Vagina (tissue), 2 donors: ENCODE data around the gene WDR74. TPM values are rescaled to one million over a fixed set of nuclear protein-coding genes. Genes with fewer than 3 reads are reported as not detected.

ENCODE experiments used
- DNase-seq, 2 donors: peaks; one replicate each; pipeline ENCODE4 v3.0.0-alpha.2; 2017; ENCODE audit errors: extremely low spot score in 2 of 2
- H3K27ac ChIP-seq: fragments of 200-600 bp; sonication (generic); one replicate; pipeline ENCODE4 v1.5.1; 2019
- H3K27me3 ChIP-seq: fragments of 200-600 bp; sonication (generic); one replicate; pipeline ENCODE4 v1.5.1; 2019
- H3K36me3 ChIP-seq, 2 donors: fragments of 200-600 bp; sonication (generic); one replicate each; pipeline ENCODE4 v1.5.1; 2017 to 2019
- H3K4me1 ChIP-seq: fragments of 200-600 bp; sonication (generic); one replicate; pipeline ENCODE4 v1.5.1; 2019
- H3K4me3 ChIP-seq, 2 donors: fragments of 200-600 bp; sonication (generic); 1 replicate in 1 of 2; 2 replicates in 1 of 2; pipeline ENCODE4 v1.5.1; 2016 to 2019
- H3K9me3 ChIP-seq: fragments of 200-600 bp; sonication (generic); one replicate; pipeline ENCODE4 v1.5.1; 2019
- POLR2A ChIP-seq, 2 donors: fragments of 450-650 bp; IDR thresholded peaks; one replicate each; pipeline ENCODE4 v1.6.1; 2017; ENCODE audit warnings: antibody characterized with exemption in 2 of 2, mild to moderate bottlenecking in 2 of 2, moderate library complexity in 2 of 2
- POLR2AphosphoS5 ChIP-seq, 2 donors: sonication (generic); formaldehyde crosslinking; IDR thresholded peaks; one replicate each; pipeline ENCODE4 v1.9.0; 2017; ENCODE audit warnings: antibody characterized with exemption in 2 of 2, mild to moderate bottlenecking in 2 of 2, low read depth in 1 of 2; ENCODE audit not compliant: insufficient read depth in 1 of 2
- intact Hi-C: fragments of 100-400 bp; cut with DNase I; formaldehyde crosslinking; loops from one replicate; pipeline ENCODE4 v1.15.1; 2023
- total RNA-seq: library from RNA; depleted of rRNA; stranded (reverse); fragments of >200 nt; gene quantifications from one replicate; pipeline ENCODE4 v1.2.3, GENCODE V29; 2016
- TF ChIP-seq, protein P1 (sequence below), 3 experiments: fragments of 450-650 bp in 2 of 3; fragments of 200-600 bp in 1 of 3; sonication (generic) in 1 of 3; IDR thresholded peaks; one replicate each; pipeline ENCODE4 v1.5.1; 2017 to 2019; ENCODE audit warnings: antibody characterized with exemption in 3 of 3, mild to moderate bottlenecking in 2 of 3, moderate library complexity in 2 of 3

Gene WDR74
- total RNA-seq, 1 donor from 2014 or later = 51.8 TPM

DNA sequence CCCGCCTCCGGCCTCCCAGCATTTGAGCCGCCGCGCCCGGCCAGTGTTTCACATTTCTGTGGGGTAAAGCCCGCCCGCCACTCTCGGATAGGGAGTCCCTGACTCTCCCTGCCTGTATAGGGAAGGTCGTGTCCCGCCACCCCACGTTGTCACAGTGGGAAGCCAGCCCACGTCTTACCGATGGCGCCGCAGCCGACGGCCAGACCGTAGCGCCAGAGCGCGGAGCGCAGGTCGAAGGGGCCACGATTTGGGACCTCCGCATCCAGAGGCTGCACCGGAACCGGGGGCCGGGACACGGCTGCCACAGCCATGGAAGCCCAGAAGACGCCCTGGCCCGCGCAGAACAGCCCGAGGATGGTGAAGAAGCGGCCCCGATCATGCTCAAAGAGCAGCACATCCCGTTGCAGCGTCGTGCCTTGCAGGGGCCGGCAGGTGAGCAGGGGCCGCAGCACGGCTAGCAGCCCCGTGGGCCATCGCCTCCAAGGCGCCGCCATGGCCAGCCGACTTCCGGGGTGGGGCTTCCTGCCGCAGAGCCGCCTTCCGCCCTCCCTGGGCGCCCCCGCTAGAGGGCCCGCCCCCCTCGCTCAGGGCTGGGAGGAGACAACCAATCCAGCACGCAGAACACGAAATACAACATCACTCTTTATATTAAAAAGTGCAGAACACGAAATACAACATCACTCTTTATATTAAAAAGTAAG lies 47.7 kb downstream of the WDR74 start, which contains the start of gene TMEM223:
TSS of gene TMEM223 (minus strand) at position 506 of the 701 bp plus-strand sequence. CDS start at position 494, 12 bp downstream.
- peak; percentile 86 to 91 for TF ChIP-seq POLR2AphosphoS5 (IDR thresholded peaks at IDR 0.05; ENCODE audit: insufficient read depth in 1 of 2, low read depth in 1 of 2)
- TF ChIP-seq, protein P1, sequence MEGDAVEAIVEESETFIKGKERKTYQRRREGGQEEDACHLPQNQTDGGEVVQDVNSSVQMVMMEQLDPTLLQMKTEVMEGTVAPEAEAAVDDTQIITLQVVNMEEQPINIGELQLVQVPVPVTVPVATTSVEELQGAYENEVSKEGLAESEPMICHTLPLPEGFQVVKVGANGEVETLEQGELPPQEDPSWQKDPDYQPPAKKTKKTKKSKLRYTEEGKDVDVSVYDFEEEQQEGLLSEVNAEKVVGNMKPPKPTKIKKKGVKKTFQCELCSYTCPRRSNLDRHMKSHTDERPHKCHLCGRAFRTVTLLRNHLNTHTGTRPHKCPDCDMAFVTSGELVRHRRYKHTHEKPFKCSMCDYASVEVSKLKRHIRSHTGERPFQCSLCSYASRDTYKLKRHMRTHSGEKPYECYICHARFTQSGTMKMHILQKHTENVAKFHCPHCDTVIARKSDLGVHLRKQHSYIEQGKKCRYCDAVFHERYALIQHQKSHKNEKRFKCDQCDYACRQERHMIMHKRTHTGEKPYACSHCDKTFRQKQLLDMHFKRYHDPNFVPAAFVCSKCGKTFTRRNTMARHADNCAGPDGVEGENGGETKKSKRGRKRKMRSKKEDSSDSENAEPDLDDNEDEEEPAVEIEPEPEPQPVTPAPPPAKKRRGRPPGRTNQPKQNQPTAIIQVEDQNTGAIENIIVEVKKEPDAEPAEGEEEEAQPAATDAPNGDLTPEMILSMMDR (IDR thresholded peaks at IDR 0.05) = no peak
- peak in 1 of 2 donors; percentile 33 for TF ChIP-seq POLR2A (IDR thresholded peaks at IDR 0.05)
- Histone ChIP-seq H3K36me3 (peaks cover 0 to 44% of the 10 kb centered on the region in 2 donors), H3K4me1 (peaks cover 47% of the 10 kb centered on the region), H3K27ac (peak within 1 kb of the TSS; percentile 81), H3K4me3 (peak within 1 kb of the TSS; percentile 54 to 89), H3K9me3 (no peaks in the 10 kb centered on the region), H3K27me3 (no peaks in the 10 kb centered on the region)
- intact Hi-C loops = no loop called here
- DNase-seq = no peak

DNA sequence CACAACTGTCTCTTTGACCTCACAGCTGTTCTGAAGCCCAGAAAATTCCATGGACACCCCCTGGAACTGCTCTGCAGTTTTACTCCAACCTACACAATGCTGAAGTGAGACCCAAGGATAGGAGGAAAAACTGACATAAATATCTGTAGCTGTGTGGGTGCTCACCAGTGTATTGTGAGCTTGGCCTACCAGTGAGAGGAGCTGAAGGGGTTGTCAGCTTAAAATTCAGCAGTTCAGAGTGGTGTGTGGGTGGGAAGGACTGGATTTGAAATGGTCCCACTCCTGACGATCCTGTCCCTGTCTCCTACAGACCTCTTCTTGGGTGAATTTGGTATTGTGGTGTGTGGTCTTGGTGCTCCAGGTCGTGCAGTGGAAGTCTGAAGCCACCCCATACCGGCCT lies 49.8 kb downstream of the WDR74 start:
- no peaks in the 10 kb centered on the region for H3K27me3 ChIP-seq
- no peak overlapping the region for H3K4me3 ChIP-seq
- no peaks in the 10 kb centered on the region for H3K9me3 ChIP-seq
- no peak overlapping the region for H3K27ac ChIP-seq
- TF ChIP-seq, protein P1 (IDR thresholded peaks at IDR 0.05) = no peak
- TF ChIP-seq POLR2AphosphoS5 (IDR thresholded peaks at IDR 0.05; ENCODE audit: insufficient read depth in 1 of 2, low read depth in 1 of 2) = no peak
- peaks cover 57% of the 10 kb centered on the region for H3K4me1 ChIP-seq
- DNase-seq = no peak
- peaks cover 0 to 23% of the 10 kb centered on the region in 2 donors for H3K36me3 ChIP-seq
- intact Hi-C loops = loop anchor here (5.0 to 10.0 kb wide), 2 partner anchors 45 to 73 kb away; partner anchors contain the start of genes STX5, TEX54 and WDR74

DNA sequence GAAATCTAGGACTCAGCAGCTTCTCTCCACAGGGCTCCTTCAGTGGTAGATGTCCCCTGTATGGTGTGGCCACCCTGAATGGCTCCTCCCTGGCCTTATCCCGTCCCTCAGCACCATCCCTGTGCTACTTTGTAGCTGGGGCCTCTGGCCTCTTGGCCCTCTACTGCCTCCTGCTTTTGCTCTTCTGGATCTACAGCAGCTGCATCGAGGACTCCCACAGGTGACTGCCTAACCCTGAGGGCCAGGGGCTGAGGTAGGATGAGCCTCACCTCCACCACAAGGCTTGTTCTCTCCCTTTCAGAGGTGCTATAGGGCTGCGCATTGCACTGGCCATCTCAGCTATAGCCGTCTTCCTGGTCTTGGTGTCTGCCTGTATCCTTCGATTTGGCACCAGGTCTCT lies 50.4 kb downstream of the WDR74 start:
- no peaks in the 10 kb centered on the region for H3K9me3 ChIP-seq
- DNase-seq = no peak
- H3K27ac ChIP-seq = no peak overlapping the region
- intact Hi-C loops = loop anchor here (5.0 to 10.0 kb wide), 2 partner anchors 46 to 73 kb away; partner anchors contain the start of genes STX5, TEX54 and WDR74
- H3K4me1 ChIP-seq = peaks cover 57% of the 10 kb centered on the region
- no peaks in the 10 kb centered on the region for H3K27me3 ChIP-seq
- H3K4me3 ChIP-seq = no peak overlapping the region
- no peak for TF ChIP-seq POLR2A (IDR thresholded peaks at IDR 0.05)
- TF ChIP-seq, protein P1 (IDR thresholded peaks at IDR 0.05) = no peak
- no peak for TF ChIP-seq POLR2AphosphoS5 (IDR thresholded peaks at IDR 0.05; ENCODE audit: insufficient read depth in 1 of 2, low read depth in 1 of 2)
- peaks cover 0 to 18% of the 10 kb centered on the region in 2 donors for H3K36me3 ChIP-seq

DNA sequence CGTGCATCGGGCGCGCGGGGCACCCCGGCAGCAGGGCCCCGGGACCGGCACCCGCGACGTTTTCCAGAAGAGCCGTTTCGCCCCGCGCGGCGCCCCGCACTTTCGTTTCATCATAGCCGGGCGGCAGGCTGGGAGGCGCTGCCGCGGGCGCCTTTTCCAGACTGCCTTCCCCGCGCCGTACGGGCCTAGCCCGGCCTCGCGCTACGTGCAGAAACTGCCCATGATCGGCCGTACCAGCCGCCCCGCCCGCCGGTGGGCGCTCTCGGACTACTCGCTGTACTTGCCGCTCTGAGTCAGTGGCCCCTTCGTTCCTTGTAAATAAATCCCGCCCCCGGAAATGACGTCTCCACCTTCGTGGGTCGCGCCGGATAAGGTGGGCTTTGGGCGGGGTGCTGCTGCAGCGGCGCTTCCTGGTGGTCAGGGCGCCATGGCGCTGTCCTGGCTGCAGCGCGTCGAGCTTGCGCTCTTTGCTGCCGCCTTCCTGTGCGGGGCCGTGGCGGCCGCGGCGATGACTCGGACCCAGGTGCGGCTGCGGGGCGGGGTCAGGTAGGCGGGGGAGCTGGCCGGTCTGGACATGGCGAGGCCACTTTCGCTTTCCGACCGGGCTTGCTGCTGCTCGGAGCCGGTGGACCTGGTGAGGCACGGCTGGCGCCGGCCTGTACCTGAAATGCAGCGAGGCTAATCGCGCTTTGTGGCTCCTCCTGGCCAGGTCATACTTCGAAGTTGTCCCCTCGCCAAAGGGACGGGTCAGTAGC lies 52.2 kb downstream of the WDR74 start, which contains the start of gene TMEM179B:
TSS of gene TMEM179B (plus strand) at position 398 of the 755 bp plus-strand sequence. CDS start at position 428, 30 bp downstream.
- Histone ChIP-seq H3K9me3 (no peaks in the 10 kb centered on the region), H3K27me3 (no peaks in the 10 kb centered on the region), H3K27ac (peak within 1 kb of the TSS; percentile 99), H3K4me3 (peak within 1 kb of the TSS; percentile 87 to 95), H3K4me1 (peaks cover 51% of the 10 kb centered on the region), H3K36me3 (peaks cover 0 to 3% of the 10 kb centered on the region in 2 donors)
- TF ChIP-seq POLR2A (IDR thresholded peaks at IDR 0.05) (peak in 1 of 2 donors; percentile 63), POLR2AphosphoS5 (IDR thresholded peaks at IDR 0.05; ENCODE audit: insufficient read depth in 1 of 2, low read depth in 1 of 2) (peak; percentile 94 to 99)
- TF ChIP-seq, protein P1 (IDR thresholded peaks at IDR 0.05) = peak; percentile 13 to 44 (median 44)
- intact Hi-C loops = loop anchor here (5.0 to 10.0 kb wide), 2 partner anchors 48 to 75 kb away; partner anchors contain the start of genes STX5, TEX54 and WDR74
- peak in 1 of 2 donors; percentile 96 for DNase-seq
